C4-2B (cell line): ENCODE results near the gene RNPEP.
"Not testable (repeated sequence)": the region's sequence is repeated elsewhere in the genome, so short reads cannot be mapped to it uniquely, and the experiment has no call there.

Experiments used
- H3K27ac ChIP-seq: fragments of 450-650 bp; 2 replicates; pipeline ENCODE4 v1.5.1; 2017
- ZFX ChIP-seq: fragments of 450-650 bp; IDR thresholded peaks from 2 replicates; pipeline ENCODE4 v1.6.1; 2017
- TF ChIP-seq, protein P1 (sequence below): fragments of 450-650 bp; conservative IDR thresholded peaks from 2 replicates; pipeline ENCODE4 v1.5.1; 2017; ENCODE audit warnings: mild to moderate bottlenecking

RNPEP gene

DNA sequence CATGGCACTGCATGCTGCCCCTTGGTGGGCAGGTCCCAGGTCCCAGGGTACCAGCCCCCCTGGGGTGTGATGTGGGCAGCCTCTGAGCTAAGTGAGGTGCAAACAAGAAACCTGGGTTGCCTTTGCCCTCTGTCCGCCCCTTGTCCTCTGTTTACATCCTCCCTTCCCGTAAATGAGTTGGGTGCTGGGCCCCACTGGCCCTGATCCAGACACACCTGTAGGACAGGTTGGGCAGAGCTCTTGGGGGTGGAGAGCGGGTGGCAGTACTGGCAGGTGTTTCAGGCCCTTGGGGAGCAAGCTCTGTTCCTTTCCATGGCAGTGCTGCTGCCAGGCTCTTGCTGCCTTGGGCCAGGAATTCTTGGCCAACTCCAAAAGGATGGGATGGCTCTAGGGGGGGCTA is 63.8 kb downstream of the RNPEP start:
- no peak for TF ChIP-seq ZFX
- TF ChIP-seq, protein P1, sequence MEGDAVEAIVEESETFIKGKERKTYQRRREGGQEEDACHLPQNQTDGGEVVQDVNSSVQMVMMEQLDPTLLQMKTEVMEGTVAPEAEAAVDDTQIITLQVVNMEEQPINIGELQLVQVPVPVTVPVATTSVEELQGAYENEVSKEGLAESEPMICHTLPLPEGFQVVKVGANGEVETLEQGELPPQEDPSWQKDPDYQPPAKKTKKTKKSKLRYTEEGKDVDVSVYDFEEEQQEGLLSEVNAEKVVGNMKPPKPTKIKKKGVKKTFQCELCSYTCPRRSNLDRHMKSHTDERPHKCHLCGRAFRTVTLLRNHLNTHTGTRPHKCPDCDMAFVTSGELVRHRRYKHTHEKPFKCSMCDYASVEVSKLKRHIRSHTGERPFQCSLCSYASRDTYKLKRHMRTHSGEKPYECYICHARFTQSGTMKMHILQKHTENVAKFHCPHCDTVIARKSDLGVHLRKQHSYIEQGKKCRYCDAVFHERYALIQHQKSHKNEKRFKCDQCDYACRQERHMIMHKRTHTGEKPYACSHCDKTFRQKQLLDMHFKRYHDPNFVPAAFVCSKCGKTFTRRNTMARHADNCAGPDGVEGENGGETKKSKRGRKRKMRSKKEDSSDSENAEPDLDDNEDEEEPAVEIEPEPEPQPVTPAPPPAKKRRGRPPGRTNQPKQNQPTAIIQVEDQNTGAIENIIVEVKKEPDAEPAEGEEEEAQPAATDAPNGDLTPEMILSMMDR = no peak
- peak overlapping the region; percentile 57 for H3K27ac ChIP-seq

DNA sequence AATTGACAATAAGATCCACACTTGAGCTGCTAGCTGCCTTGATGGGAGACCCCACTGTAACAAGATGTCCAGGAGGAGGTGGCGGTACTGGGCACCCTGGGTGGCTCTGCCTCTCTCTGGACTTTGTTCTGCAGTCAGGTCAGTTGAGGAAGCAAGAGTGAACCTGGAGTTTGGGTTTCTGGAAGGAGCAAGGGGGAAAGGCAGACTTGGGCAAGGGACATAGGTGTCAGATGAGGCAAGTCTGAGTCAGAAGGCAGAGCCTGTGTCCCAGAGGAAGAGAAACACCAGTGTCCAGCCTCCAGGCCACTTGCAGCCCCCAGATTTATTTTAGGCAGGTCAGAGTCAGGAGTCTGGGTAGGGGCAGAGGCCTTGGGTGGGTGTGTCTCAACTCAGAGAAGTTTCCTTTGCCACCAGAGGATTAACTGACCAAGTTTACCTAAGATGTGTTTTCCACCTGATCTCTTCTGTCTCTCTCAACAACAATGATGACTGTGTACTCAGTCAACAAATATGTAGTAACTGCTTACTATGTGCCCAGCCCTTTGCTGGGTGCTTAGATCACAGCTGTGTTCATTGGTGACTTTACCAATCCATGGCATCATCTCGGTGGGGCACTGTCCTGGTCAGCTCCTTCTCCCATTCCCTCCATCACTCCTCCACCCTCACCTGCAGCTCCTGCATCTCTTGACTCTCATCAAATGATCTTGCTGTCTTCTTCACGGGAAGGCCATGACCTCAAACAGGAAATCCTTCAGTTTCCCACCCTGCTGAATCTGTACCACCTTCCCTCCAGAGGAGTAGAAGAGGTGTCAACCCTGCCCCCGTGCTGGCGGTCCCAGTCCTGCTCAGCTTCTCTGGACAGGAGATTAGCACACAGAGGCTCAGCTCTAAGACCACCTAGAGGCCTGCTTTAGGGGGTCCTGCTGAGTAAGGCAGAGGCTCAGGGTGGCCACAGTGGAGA is 64.6 kb downstream of the RNPEP start:
- peak overlapping the region; percentile 57 for H3K27ac ChIP-seq
- TF ChIP-seq ZFX = no peak
- TF ChIP-seq, protein P1 = no peak

DNA sequence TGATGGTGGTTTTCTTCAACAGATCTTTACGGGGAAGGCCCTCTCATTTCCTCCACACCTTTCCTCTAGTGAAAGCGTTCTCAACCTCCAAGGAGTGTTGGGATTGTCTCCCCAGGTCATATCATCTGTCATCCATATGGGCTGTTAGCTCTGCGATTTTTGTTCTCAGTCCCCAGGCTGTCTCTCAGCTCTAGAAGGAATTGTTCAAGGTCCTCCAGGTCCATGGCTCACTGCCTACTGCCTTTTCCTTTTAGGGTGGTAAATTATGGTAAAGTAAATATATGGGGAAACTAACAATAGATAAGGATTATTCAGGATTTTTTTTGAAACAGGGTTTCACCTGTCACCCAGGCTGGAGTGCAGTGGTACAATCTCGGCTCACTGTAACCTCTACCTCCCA is 65.5 kb downstream of the RNPEP start:
- H3K27ac ChIP-seq = no peak overlapping the region
- TF ChIP-seq, protein P1 = no peak
- TF ChIP-seq ZFX = no peak

DNA sequence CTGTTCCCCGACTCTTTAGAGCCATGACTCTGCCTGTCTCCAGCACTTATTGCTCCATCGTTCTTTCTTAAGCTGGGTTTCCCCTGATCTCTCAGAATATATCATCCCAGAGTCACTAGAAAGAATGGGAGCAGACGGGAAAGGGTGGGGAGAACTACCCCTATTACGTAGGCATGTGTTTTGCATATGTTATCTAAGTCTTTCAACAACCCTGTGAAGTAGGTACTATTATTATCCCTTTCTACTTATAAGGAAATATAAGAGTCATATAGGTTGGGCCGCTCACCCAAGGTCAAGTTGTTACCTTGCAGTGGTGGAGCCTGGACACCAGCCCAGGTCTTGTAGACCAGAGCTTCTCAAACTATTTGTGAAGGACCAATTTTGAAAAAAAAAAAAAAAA is 66.7 kb downstream of the RNPEP start:
- H3K27ac ChIP-seq = no peak overlapping the region
- TF ChIP-seq, protein P1 = no peak
- no peak for TF ChIP-seq ZFX

DNA sequence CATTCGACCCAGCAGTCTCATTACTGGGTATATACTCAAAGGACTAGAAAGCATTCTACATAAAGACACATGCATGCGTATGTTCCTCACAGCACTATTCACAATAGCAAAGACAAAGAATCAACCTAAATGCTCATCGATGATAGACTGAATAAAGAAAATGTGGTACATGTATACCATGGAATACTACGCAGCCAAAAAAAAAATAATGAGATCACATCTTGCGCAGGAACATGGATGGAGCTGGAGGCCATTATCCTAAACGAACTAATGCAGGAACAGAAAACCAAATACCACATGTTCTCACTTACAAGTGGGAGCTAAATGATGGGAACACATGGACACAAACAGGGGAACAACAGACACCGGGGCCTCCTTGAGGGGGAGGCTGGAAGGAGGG is 71.6 kb downstream of the RNPEP start:
- no peak overlapping the region for H3K27ac ChIP-seq
- no peak for TF ChIP-seq ZFX
- TF ChIP-seq, protein P1 = no peak

DNA sequence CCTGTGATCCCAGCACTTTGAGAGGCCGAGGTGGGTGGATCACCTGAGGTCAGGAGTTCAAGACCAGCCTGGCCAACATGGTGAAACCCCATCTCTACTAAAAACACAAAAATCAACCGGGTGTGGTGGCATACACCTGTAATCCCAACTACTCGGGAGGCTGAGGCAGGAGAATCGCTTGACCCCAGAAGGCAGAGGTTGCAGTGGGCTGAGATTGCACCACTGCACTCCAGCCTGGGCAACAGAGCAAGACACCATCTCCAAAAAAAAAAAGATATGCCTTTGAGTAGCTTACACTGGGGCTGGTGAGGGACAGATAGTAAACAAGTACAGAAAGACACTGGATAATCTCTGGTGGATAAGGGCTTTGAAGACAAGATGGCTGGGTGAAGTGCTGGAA is 72.2 kb downstream of the RNPEP start:
- H3K27ac ChIP-seq = not testable (repeated sequence)
